HL-60 (cell line): Measurements from ENCODE around the gene CASP7.

Source experiments
- DNase-seq, 2 experiments: peaks; one replicate each; pipeline ENCODE4 v3.0.0-alpha.2; 2010 to 2020; ENCODE audit warnings: low read depth in 1 of 2, low spot score in 1 of 2
- H3K27ac ChIP-seq: fragments of 250-450 bp; sonication (Bioruptor Pico); replicated peaks from 2 replicates; pipeline ENCODE4 v1.5.1; 2020; ENCODE audit warnings: mild to moderate bottlenecking, moderate library complexity
- H3K27me3 ChIP-seq: fragments of 250-450 bp; sonication (Bioruptor Pico); 2 replicates; pipeline ENCODE4 v1.5.1; 2021; ENCODE audit warnings: mild to moderate bottlenecking, moderate library complexity; ENCODE audit not compliant: insufficient read depth, poor library complexity, severe bottlenecking
- H3K4me3 ChIP-seq: replicated peaks from 2 replicates; pipeline ENCODE4 v1.5.1; 2011; ENCODE audit warnings: mild to moderate bottlenecking, control low read depth, low read length; ENCODE audit not compliant: insufficient read depth
- CTCF ChIP-seq: IDR thresholded peaks from one replicate; pipeline ENCODE4 v1.5.1; 2011; ENCODE audit warnings: low read length, control low read depth, inconsistent platforms; ENCODE audit not compliant: insufficient read depth
- GABPA ChIP-seq: IDR thresholded peaks from 2 replicates; pipeline ENCODE4 v1.6.1; 2012; ENCODE audit warnings: low read depth
- POLR2AphosphoS5 ChIP-seq: IDR thresholded peaks from 2 replicates; pipeline ENCODE4 v1.6.1; 2012; ENCODE audit warnings: low read depth
- REST ChIP-seq: IDR thresholded peaks from 2 replicates; pipeline ENCODE4 v1.6.1; 2012; ENCODE audit warnings: low read depth; ENCODE audit not compliant: insufficient replicate concordance
- SPI1 ChIP-seq: IDR thresholded peaks from 2 replicates; pipeline ENCODE4 v1.6.1; 2012; ENCODE audit warnings: low read depth, mild to moderate bottlenecking, borderline replicate concordance

The CASP7 gene

GRCh38 chr10:113756940-113757543 lies 77.3 kb downstream of the CASP7 start:
- TF ChIP-seq SPI1 (no peak), CTCF (no peak), POLR2AphosphoS5 (no peak), REST (no peak), GABPA (no peak)

GRCh38 chr10:113762083-113762482 lies 82.4 kb downstream of the CASP7 start:
- peaks cover 10% of the 10 kb centered on the region for H3K27me3 ChIP-seq
- no peak overlapping the region for H3K27ac ChIP-seq
- DNase-seq = no peak
- no peak overlapping the region for H3K4me3 ChIP-seq
- TF ChIP-seq CTCF = no peak
- no peak for TF ChIP-seq POLR2AphosphoS5
- no peak for TF ChIP-seq SPI1
- no peak for TF ChIP-seq REST

More at GRCh38 chr10:113756940-113757543, 77.3 kb downstream of the CASP7 start:
- Histone ChIP-seq H3K4me3 (no peak overlapping the region), H3K27me3 (peaks cover 4% of the 10 kb centered on the region), H3K27ac (no peak overlapping the region)
- no peak for DNase-seq

- Histone ChIP-seq H3K4me3 (no peak overlapping the region), H3K27ac (no peak overlapping the region), H3K27me3 (peaks cover 15% of the 10 kb centered on the region)
- DNase-seq = no peak
- TF ChIP-seq GABPA (no peak), CTCF (no peak), SPI1 (no peak), POLR2AphosphoS5 (no peak)
Measured at GRCh38 chr10:113764582-113764981, 84.9 kb downstream of the CASP7 start.

GRCh38 chr10:113765910-113766309 lies 86.2 kb downstream of the CASP7 start:
- H3K27me3 ChIP-seq = peaks cover 19% of the 10 kb centered on the region
- TF ChIP-seq REST (no peak), POLR2AphosphoS5 (no peak), SPI1 (no peak), CTCF (no peak), GABPA (no peak)
- DNase-seq = no peak
- H3K4me3 ChIP-seq = no peak overlapping the region
- no peak overlapping the region for H3K27ac ChIP-seq
